Ascending aorta (tissue), 2 donors: ENCODE measurements around the gene ARID1B. TPM values are rescaled to one million over a fixed set of nuclear protein-coding genes. Genes with fewer than 3 reads are reported as not detected.

Source experiments
- DNase-seq, 2 donors: peaks; one replicate each; pipeline ENCODE4 v3.0.0-alpha.2; 2019; ENCODE audit warnings: low spot score in 2 of 2
- H3K27ac ChIP-seq, 2 donors: fragments of 200-600 bp; sonication (generic); one replicate each; pipeline ENCODE4 v1.5.1; 2016 to 2017; ENCODE audit warnings: mild to moderate bottlenecking in 1 of 2
- H3K27me3 ChIP-seq: fragments of 200-600 bp; sonication (generic); one replicate; pipeline ENCODE4 v1.5.1; 2017
- H3K36me3 ChIP-seq, 2 donors: fragments of 200-600 bp; sonication (generic); one replicate each; pipeline ENCODE4 v1.5.1; 2016
- H3K4me1 ChIP-seq, 2 donors: fragments of 200-600 bp; sonication (generic); one replicate each; pipeline ENCODE4 v1.5.1; 2016 to 2017; ENCODE audit warnings: mild to moderate bottlenecking in 1 of 2
- H3K4me3 ChIP-seq, 2 donors: fragments of 200-600 bp; sonication (generic); one replicate each; pipeline ENCODE4 v1.5.1; 2016 to 2017; ENCODE audit warnings: mild to moderate bottlenecking in 1 of 2
- H3K9me3 ChIP-seq, 2 donors: fragments of 200-600 bp; sonication (generic); one replicate each; pipeline ENCODE4 v1.5.1; 2016
- intact Hi-C: fragments of 100-400 bp; cut with DNase I; formaldehyde crosslinking; loops from one replicate; pipeline ENCODE4 v1.15.1; 2023
- total RNA-seq: library from RNA; depleted of rRNA; stranded (reverse); fragments of >200 nt; gene quantifications from one replicate; pipeline ENCODE4 v1.1.0, GENCODE V29; 2016
- TF ChIP-seq, protein P1 (sequence below), 3 experiments: fragments of 200-600 bp in 2 of 3; fragments of 450-650 bp in 1 of 3; sonication (generic) in 2 of 3; IDR thresholded peaks; one replicate each; pipeline ENCODE4 v1.5.1; 2016 to 2019; ENCODE audit warnings: antibody characterized with exemption in 3 of 3, mild to moderate bottlenecking in 1 of 3, moderate library complexity in 1 of 3

Gene ARID1B
- total RNA-seq, 1 donor from 2014 or later = 97.9 TPM

DNA sequence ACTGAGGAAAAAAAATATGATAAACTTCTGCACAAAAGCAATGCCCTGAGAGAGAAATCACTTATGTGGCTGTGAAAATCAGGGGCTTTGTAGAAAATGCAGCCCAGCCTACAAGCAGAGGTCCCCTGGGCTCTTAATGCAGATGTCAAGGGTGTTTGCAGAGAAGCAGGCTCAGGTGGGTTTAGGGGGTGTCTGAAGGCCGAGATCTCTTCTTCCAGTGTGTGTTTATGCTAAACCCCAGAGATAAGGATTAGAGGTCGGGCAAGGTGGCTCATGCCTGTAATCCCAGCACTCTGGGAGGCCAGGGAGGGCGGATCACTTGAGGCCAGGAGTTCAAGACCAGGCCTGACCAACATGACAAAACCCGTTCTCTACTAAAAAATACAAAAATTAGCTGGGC, 467.6 kb downstream of the ARID1B start:
- intact Hi-C loops = loop anchor here (5.0 kb wide), 1 partner anchor 222 kb away; no protein-coding TSS in a partner anchor
- no peaks in the 10 kb centered on the region for H3K9me3 ChIP-seq
- H3K27me3 ChIP-seq = no peaks in the 10 kb centered on the region
- DNase-seq = no peak
- H3K4me1 ChIP-seq = peaks cover 20 to 56% of the 10 kb centered on the region in 2 donors
- no peak overlapping the region for H3K4me3 ChIP-seq
- no peaks in the 10 kb centered on the region for H3K36me3 ChIP-seq
- TF ChIP-seq, protein P1, sequence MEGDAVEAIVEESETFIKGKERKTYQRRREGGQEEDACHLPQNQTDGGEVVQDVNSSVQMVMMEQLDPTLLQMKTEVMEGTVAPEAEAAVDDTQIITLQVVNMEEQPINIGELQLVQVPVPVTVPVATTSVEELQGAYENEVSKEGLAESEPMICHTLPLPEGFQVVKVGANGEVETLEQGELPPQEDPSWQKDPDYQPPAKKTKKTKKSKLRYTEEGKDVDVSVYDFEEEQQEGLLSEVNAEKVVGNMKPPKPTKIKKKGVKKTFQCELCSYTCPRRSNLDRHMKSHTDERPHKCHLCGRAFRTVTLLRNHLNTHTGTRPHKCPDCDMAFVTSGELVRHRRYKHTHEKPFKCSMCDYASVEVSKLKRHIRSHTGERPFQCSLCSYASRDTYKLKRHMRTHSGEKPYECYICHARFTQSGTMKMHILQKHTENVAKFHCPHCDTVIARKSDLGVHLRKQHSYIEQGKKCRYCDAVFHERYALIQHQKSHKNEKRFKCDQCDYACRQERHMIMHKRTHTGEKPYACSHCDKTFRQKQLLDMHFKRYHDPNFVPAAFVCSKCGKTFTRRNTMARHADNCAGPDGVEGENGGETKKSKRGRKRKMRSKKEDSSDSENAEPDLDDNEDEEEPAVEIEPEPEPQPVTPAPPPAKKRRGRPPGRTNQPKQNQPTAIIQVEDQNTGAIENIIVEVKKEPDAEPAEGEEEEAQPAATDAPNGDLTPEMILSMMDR (IDR thresholded peaks at IDR 0.05) = no peak
- H3K27ac ChIP-seq = peak overlapping the region; percentile 92 to 96

DNA sequence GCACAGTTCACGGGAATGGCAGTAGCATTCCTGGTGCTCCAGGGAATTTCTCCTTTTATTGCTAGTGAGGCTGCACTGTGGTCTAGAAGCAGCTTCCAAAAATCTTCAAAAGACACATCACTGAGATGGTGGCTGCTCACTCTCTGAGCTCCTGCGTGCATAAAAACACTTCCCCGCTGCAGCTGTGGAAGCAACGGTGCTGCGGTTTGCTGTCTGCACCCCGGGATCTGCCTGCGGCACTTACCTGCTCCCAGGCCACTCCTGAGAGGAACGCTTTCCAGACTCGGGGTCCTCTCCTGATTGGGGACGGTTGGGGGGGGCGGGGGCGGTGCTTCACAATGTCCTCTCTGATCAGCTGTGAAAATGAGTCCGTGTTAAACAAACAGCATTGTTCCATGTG, 468.3 kb downstream of the ARID1B start:
- Histone ChIP-seq H3K4me3 (no peak overlapping the region), H3K36me3 (no peaks in the 10 kb centered on the region), H3K27me3 (no peaks in the 10 kb centered on the region), H3K9me3 (no peaks in the 10 kb centered on the region), H3K4me1 (peaks cover 20 to 53% of the 10 kb centered on the region in 2 donors), H3K27ac (peak overlapping the region; percentile 92 to 96)
- TF ChIP-seq, protein P1 (IDR thresholded peaks at IDR 0.05) = no peak
- intact Hi-C loops = no loop called here
- DNase-seq = no peak

DNA sequence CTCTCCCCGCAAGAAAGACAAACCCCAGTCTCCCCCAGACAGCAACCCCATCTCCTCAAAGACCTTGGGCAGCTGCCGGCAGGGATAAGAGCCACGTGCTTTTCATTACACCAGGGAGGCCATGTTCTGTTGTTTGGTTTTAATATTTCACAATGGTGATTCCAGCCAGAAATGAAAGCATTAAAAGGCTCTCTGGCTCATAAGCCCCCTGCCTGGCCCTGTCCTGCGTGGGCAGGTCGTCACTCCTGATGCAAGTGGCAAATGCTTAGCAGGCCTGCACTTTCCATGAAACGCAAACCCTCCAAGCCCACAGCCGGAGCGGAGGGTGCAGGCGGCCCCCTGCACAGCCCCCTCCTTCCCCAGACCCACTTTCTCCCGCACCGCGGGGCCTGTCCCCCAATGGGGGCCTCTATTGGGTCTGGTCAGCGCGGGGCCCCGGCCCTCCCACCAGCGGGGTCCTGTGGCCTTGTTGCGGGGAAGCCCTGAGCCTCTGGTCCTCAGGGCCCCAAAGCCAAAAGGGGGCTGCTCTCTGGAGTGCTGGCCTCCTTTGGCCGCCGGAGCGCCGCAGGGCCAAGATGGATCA, 469.0 kb downstream of the ARID1B start:
- DNase-seq = no peak
- TF ChIP-seq, protein P1 (IDR thresholded peaks at IDR 0.05) = no peak
- no peak overlapping the region for H3K4me3 ChIP-seq

DNA sequence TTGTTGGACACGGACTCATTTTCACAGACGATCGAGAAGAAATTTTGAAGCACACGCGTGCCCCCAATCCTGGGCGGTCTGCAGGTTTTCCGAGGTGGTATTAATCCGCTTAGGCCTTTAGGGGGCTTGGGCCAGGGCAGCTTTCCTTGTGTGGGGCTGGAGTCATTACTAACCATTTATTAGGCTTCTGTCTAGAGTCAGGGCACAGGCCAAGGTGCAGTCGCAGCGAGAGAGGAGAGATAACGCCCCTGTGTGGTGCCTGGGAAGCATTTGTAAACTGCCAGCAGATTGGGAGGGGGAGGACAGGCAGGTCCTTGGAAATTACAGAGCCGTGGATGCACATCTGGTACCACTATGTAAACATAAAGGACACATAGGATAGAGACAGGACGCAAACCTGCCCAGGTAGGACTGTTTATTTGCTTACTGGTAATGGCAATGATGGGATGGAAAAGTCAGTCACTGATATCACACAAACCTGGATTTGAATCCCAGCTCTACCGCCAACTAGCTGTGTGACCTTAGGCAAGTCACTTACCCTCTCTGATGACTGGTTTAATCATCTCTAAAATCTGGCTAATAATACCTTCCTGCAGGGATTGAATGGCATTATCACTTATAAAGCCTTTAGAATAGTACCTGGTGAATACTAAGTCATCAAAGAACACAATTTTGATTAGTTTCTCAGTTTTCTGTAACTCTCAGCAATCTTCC, 469.8 kb downstream of the ARID1B start:
- no peak for DNase-seq
- Histone ChIP-seq H3K4me3 (no peak overlapping the region), H3K27me3 (no peaks in the 10 kb centered on the region), H3K9me3 (no peaks in the 10 kb centered on the region), H3K4me1 (peaks cover 14 to 41% of the 10 kb centered on the region in 2 donors), H3K36me3 (no peaks in the 10 kb centered on the region), H3K27ac (peak overlapping the region; percentile 92 to 96)
- TF ChIP-seq, protein P1 (IDR thresholded peaks at IDR 0.05) = no peak
- intact Hi-C loops = no loop called here

More for the DNA sequence above, 469.0 kb downstream of the ARID1B start:
- intact Hi-C loops = no loop called here
- Histone ChIP-seq H3K9me3 (no peaks in the 10 kb centered on the region), H3K27me3 (no peaks in the 10 kb centered on the region), H3K36me3 (no peaks in the 10 kb centered on the region), H3K27ac (peak overlapping the region; percentile 92 to 96), H3K4me1 (peaks cover 16 to 48% of the 10 kb centered on the region in 2 donors)

DNA sequence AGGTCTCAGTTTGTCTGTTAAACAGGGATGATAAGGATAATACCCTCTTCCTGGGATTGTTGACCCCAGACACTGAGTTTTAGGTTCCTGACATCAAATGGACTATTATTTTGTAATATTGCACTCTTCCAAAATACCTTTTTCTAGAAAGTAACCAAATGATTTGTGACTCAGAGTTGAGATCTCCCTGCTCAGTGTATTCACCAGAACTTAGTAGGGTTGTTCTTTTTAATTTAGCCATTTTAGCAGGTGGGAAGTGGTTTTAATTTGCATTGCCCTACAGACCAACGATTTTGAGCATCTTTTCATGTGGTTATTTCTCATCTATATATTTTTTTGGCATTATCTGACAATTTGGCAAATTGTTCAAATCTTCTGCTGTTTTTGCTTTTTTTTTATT, 471.1 kb downstream of the ARID1B start:
- TF ChIP-seq, protein P1 (IDR thresholded peaks at IDR 0.05) = no peak
- Histone ChIP-seq H3K4me1 (peaks cover 14 to 41% of the 10 kb centered on the region in 2 donors), H3K4me3 (no peak overlapping the region), H3K27me3 (no peaks in the 10 kb centered on the region), H3K36me3 (no peaks in the 10 kb centered on the region), H3K9me3 (no peaks in the 10 kb centered on the region), H3K27ac (peak overlapping the region in 1 of 2 donors; percentile 96)
- no peak for DNase-seq
- intact Hi-C loops = no loop called here
